ENCODE results near the gene GARNL3. TPM values are rescaled to one million over a fixed set of nuclear protein-coding genes. Genes with fewer than 3 reads are reported as not detected.

Gene GARNL3
- total RNA-seq, 2 experiments from 2014 or later = 4.1 to 4.5 TPM

GRCh38 chr9:127366594-127366993, 102.0 kb downstream of the GARNL3 start:
- POLR2A ChIA-PET = no interaction called here
- CTCF ChIA-PET = no interaction called here

DNA sequence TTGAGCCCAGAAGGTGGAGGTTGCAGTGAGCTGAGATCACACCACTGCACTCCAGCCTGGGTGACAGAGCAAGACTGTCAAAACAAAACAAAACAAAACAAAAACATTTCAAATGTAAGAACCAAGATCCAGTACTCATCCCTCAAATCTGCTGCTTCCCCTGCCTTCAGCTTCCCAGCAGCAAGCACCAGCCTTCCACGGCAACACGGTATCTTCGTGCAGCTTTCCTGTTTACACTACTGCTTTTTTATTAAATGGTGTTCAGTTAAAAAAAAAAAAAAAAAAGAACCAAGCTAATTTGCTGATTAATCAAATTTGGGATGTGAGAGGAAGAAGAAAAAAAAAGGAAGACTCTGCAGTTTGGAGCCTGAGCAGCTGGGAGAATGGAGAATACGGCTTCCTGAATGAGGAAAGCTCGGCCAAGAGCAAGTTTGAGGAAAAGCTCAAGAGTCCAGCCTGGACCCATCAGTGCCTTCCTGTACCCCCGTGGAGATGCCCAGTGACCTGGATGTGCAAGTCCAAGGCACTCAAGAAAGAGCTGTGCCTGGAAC, 104.4 kb downstream of the GARNL3 start:
- POLR2A ChIA-PET = no interaction called here
- CTCF ChIA-PET = no interaction called here

DNA sequence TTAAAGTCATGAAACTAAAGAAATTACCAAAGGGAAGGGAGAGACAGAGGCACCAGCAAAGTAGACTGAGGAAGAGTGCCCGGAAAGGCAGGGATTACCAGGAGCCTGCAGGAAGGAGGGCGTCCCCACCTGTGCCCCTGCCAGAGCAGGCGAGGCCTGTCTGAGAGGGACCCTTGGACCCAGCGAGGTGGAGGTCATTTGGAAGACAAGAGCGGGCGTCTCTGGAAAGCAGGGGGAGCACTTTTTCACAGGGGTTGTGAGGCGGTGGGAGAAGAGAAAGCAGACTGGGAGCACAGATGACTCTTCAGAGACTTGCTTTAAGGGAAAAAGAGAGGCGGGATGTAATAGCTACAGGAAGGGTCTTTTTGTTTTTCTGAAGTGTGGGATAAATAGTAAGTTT, 104.9 kb downstream of the GARNL3 start:
- POLR2A ChIA-PET = no interaction called here
- CTCF ChIA-PET = interaction anchor here (1.0 kb wide), 1 partner anchor 14 kb away, joined by 3 read pairs; no protein-coding TSS in a partner anchor

DNA sequence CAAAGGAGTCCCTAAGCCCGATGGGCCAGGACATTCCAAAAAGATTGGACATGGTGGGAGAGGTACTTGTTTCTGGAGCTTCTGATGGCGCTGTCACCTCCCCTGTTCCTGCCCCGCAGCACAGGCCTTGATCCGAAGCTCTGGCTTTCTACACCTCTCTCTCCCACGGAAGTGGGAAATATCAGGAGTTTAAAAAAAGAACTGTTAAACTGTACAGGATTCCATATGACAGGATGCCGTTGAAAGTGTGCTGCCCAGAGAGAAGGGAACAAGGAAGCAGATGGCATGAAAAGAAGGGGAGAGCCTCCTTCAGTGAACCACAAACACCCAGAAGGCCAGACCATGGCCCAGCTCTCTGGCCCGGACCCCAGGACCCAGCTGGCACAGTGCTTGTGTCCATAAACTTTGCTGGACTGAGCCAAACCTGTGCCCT, 105.6 kb downstream of the GARNL3 start:
- CTCF ChIA-PET = interaction anchor here (1.0 kb wide), 1 partner anchor 15 kb away, joined by 3 read pairs; no protein-coding TSS in a partner anchor
- POLR2A ChIA-PET = no interaction called here

- ChIA-PET POLR2A (no interaction called here), CTCF (interaction anchor here (1.0 kb wide), 1 partner anchor 16 kb away, joined by 3 read pairs; no protein-coding TSS in a partner anchor)
Measured at GRCh38 chr9:127370672-127371648, 106.4 kb downstream of the GARNL3 start.

DNA sequence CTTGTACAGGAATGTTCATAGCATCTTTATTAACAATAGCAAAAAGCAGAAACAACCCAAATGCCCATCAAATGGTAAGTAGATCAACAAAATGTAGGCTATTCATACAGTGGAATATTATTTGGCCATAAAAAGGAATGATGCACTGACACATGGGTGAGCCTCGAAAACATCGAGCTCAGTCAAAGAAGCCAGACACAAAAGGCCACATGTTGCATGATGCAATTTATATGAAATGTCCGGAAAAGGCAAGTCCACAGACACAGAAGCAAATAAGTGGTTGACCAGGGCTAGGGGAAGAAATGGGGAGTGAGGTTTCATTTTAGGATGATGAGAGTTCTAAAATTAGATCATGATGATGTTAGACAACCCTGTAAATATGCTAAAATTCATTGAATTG, 115.9 kb downstream of the GARNL3 start:
- ChIA-PET CTCF (interaction anchor here (0.6 kb wide), 1 partner anchor 9 kb away, joined by 3 read pairs; no protein-coding TSS in a partner anchor), POLR2A (no interaction called here)

DNA sequence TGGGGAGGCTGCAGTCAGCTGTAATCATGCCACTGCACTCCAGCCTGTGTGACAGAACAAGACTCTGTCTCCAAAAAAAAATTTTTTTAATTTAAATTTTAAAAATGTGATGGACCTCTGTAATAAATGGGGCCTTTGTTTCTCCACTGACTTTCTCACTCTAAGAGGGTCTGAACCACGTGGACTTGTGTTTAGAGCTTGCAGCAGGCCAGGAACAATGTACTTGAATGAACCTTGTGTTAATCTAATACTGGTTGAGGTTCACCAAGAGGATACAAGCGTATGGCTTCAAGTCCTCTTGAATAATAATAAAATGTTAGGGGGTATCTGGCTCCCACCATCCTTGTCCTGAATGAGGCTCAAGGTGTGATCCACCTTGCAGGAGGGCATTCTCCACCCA, 118.0 kb downstream of the GARNL3 start:
- ChIA-PET CTCF (no interaction called here), POLR2A (no interaction called here)

GRCh38 chr9:127384016-127384730, 119.6 kb downstream of the GARNL3 start:
- CTCF ChIA-PET = no interaction called here
- POLR2A ChIA-PET = no interaction called here

GRCh38 chr9:127384901-127385300, 120.3 kb downstream of the GARNL3 start:
- ChIA-PET CTCF (no interaction called here), POLR2A (no interaction called here)

GRCh38 chr9:127386249-127386648, 121.7 kb downstream of the GARNL3 start:
- ChIA-PET POLR2A (no interaction called here), CTCF (no interaction called here)

- CTCF ChIA-PET = interaction anchor here (0.7 to 1.5 kb wide), 3 partner anchors 9 to 64 kb away, joined by 3 read pairs; partner anchors contain the start of genes LRSAM1 and RPL12
- POLR2A ChIA-PET = interaction anchor here (0.6 kb wide), 1 partner anchor 20 kb away, joined by 9 read pairs; no protein-coding TSS in a partner anchor
Measured at GRCh38 chr9:127386981-127387380, 122.4 kb downstream of the GARNL3 start.

DNA sequence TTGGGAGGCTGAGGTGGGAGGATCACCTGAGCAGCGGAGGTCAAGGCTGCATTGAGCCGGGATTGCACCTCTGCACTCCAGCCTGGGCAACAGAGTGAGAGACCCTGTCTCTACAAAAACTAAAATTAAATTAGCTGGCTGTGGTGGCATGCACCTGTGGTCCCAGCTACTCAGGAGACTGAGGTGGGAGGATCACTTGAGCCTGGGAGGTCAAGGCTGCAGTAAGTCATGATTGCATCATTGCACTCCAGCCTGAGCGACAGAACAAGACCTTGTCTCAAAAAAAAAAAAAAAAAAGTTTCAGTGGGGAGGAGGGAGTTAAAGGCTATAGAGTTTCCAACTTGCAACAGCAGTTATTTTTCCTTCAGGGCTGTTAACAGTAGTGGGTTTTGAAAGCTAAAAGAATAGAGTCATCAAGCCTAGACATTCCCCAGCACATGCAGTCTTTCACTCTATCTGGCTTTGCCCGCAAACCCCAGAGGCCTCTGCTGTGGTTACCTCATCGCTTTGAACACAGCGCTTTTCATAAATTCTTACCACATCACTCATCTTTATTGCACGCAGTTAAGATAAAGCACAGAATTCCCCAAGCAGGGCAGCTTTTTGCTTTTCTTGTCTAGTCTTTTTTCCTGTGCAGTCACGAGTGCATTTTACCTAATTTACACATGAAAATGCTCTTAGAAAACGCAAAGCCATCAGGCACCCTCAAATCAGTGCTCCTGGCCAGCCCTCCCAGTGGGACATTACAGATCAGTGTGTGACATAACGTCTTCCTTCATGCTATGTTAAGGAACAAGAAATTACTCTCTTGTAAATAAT, 123.7 kb downstream of the GARNL3 start:
- POLR2A ChIA-PET = interaction anchor here (0.7 to 1.6 kb wide), 5 partner anchors 9 to 59 kb away, joined by 3 to 11 read pairs (median 4); partner anchors contain the start of genes SLC2A8 and ZNF79
- CTCF ChIA-PET = interaction anchor here (0.6 to 1.5 kb wide), 5 partner anchors 11 to 691 kb away, joined by 3 to 4 read pairs (median 4); no protein-coding TSS in a partner anchor

DNA sequence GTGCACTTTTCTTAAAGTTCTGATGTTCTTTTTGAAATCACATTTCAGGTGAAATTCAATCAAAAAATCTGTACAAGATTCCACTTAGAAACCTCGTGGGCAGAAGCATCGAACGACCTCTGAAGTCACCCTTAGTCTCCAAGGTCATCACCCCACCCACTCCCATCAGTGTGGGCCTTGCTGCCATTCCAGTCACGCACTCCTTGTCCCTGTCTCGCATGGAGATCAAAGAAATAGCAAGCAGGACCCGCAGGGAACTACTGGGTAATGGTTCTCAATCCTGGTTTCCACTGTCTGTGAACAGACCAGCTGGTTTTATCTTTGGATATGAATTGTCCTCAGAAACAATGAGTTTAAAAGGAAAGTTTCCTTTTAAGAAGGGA, 124.3 kb downstream of the GARNL3 start:
- CTCF ChIA-PET = interaction anchor here (0.7 kb wide), 1 partner anchor 63 kb away, joined by 4 read pairs; no protein-coding TSS in a partner anchor
- POLR2A ChIA-PET = interaction anchor here (1.0 to 1.6 kb wide), 3 partner anchors 8 to 58 kb away, joined by 3 to 11 read pairs (median 4); partner anchors contain the start of genes SLC2A8 and ZNF79

- CTCF ChIA-PET = interaction anchor here (0.6 to 0.7 kb wide), 2 partner anchors 9 to 34 kb away, joined by 3 to 5 read pairs; no protein-coding TSS in a partner anchor
- POLR2A ChIA-PET = no interaction called here
Measured at GRCh38 chr9:127389381-127390247, 125.0 kb downstream of the GARNL3 start.

DNA sequence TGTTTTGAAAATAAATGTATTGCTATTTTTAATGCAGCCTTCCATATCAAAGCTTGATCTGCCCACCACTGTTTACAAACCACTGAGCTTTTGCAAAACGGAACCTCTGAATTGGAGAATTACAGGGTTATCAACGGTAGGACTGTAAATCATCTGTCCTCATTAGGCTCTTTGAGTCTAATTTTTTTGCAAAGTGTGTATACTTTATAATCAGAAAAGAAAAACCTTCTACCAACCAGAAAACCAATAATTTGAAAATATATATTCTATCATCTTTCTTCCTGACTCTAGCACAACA, 125.6 kb downstream of the GARNL3 start:
- POLR2A ChIA-PET = no interaction called here
- CTCF ChIA-PET = interaction anchor here (0.6 kb wide), 1 partner anchor 10 kb away, joined by 3 read pairs; no protein-coding TSS in a partner anchor

DNA sequence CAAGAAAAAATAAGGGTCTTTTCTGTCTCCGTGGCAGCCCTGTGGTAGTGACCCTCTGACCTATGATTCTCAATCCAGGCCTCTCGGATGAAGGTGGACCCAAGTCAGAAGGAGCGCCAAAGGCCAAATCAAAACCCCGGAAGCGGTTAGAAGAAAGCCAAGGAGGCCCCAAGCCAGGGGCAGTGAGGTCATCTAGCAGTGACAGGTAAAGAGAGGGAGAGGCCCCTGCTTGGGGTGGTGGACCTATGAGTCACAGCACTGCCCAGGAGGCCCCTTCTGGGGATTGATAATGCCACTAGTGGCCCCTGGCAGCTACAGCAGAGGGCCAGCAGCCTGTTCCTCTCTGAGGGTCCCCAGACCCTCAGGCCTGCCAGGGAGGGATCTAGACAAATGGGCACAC, 126.0 kb downstream of the GARNL3 start:
- POLR2A ChIA-PET = no interaction called here
- CTCF ChIA-PET = no interaction called here

DNA sequence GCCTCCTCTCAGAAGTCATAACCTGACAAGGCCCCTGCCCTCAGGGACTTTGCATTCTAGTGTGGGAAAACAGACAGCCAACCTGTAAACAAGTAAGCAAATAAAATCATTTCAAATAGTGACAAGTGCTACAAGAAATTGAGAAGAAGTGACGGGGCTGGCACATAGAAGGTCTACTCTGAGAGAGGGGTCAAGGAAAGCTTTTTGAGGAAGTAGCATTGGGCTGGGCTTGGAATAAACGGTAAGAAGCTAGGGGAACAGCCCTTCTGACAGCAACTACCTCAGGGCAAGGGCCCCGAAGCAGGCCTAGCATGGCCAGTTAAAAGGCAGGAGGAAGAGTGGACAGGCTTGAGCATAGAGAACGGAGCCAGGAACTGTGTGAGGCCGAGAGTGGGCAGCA, 127.6 kb downstream of the GARNL3 start:
- POLR2A ChIA-PET = no interaction called here
- CTCF ChIA-PET = no interaction called here

DNA sequence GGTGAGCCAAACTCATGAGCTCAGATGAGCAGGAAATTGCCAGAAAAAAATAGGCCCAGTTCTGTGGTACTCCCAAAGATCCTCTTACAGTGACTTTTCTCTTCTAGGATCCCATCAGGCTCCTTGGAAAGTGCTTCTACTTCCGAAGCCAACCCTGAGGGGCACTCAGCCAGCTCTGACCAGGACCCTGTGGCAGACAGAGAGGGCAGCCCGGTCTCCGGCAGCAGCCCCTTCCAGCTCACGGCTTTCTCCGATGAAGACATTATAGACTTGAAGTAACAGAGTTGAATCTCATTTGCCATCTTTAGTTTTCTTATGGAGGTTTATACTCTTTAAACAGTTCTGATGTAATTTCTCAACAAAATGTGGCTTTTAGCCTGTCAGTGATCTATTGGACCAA, 128.4 kb downstream of the GARNL3 start:
- CTCF ChIA-PET = no interaction called here
- POLR2A ChIA-PET = no interaction called here
